PFSK-1 (cell line): Measurements from ENCODE around the gene ZNF740.

Experiments
- FOXP2 ChIP-seq: optimal IDR thresholded peaks from 2 replicates; pipeline ENCODE3; 2011; ENCODE audit warnings: borderline replicate concordance, control low read depth, inconsistent platforms; ENCODE audit not compliant: insufficient read depth; ENCODE audit errors: extremely low read length, extremely low read depth
- POLR2AphosphoS5 ChIP-seq: IDR thresholded peaks from 2 replicates; pipeline ENCODE4 v1.6.1; 2012; ENCODE audit warnings: low read depth, mild to moderate bottlenecking, control low read depth, low read length, moderate library complexity
- SIN3A ChIP-seq: IDR thresholded peaks from 2 replicates; pipeline ENCODE4 v1.6.1; 2012; ENCODE audit warnings: mild to moderate bottlenecking, low read length, moderate library complexity, borderline replicate concordance; ENCODE audit not compliant: insufficient read depth
- TAF1 ChIP-seq: IDR thresholded peaks from 2 replicates; pipeline ENCODE4 v1.6.1; 2012; ENCODE audit warnings: low read length, control low read depth, borderline replicate concordance; ENCODE audit not compliant: insufficient read depth
- TF ChIP-seq, protein P1 (sequence below), 2 experiments: IDR thresholded peaks; 2 replicates each; pipeline versions ENCODE4 v1.6.1 to v1.8.0; 2011 to 2012; ENCODE audit warnings: low read depth in 2 of 2, low read length in 2 of 2, control low read depth in 1 of 2, inconsistent platforms in 1 of 2, mild to moderate bottlenecking in 1 of 2, moderate library complexity in 1 of 2; ENCODE audit not compliant: insufficient read depth in 1 of 2

The ZNF740 gene

DNA sequence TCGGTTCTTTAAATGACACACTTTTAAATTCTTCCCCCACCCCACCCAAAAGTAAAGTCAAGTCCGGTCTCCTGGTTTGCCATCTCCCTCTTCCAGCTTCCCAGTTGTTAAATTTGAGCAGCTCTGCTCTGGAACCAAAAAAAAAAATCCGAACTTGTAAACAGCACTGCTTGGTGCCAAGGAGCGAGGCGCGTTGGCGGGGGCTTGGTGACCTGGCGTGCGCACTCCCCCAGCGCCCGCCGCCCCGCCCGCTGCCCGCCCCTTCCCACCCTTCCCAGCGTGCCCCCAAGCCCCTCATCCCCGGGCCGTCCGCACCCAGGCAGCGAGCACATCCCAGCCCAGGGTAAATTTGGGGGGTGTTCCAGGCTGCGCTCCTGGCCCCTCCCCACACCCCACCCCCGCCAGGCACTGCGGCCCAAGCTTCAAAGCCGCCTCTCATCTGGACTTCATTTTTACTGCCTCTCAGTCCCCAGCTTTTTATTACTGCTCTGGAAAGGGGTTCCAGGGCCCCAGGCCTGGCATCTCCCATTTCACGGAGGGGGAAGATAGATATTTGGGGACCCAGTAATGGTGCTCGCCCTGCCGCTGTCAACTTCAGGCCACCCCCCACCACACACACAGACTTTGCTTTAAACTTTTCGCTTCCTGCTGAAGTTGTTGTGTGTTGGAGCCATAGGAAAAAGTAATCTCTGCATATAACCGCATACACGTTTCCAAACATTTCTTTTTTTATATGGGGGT, 38.2 kb downstream of the ZNF740 start:
- no peak for TF ChIP-seq FOXP2
- no peak for TF ChIP-seq POLR2AphosphoS5
- TF ChIP-seq, protein P1, sequence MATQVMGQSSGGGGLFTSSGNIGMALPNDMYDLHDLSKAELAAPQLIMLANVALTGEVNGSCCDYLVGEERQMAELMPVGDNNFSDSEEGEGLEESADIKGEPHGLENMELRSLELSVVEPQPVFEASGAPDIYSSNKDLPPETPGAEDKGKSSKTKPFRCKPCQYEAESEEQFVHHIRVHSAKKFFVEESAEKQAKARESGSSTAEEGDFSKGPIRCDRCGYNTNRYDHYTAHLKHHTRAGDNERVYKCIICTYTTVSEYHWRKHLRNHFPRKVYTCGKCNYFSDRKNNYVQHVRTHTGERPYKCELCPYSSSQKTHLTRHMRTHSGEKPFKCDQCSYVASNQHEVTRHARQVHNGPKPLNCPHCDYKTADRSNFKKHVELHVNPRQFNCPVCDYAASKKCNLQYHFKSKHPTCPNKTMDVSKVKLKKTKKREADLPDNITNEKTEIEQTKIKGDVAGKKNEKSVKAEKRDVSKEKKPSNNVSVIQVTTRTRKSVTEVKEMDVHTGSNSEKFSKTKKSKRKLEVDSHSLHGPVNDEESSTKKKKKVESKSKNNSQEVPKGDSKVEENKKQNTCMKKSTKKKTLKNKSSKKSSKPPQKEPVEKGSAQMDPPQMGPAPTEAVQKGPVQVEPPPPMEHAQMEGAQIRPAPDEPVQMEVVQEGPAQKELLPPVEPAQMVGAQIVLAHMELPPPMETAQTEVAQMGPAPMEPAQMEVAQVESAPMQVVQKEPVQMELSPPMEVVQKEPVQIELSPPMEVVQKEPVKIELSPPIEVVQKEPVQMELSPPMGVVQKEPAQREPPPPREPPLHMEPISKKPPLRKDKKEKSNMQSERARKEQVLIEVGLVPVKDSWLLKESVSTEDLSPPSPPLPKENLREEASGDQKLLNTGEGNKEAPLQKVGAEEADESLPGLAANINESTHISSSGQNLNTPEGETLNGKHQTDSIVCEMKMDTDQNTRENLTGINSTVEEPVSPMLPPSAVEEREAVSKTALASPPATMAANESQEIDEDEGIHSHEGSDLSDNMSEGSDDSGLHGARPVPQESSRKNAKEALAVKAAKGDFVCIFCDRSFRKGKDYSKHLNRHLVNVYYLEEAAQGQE (IDR thresholded peaks at IDR 0.05; ENCODE audit: insufficient read depth in 1 of 2, low read depth in 2 of 2, low read length in 2 of 2), result no peak
- no peak for TF ChIP-seq TAF1
- no peak for TF ChIP-seq SIN3A

DNA sequence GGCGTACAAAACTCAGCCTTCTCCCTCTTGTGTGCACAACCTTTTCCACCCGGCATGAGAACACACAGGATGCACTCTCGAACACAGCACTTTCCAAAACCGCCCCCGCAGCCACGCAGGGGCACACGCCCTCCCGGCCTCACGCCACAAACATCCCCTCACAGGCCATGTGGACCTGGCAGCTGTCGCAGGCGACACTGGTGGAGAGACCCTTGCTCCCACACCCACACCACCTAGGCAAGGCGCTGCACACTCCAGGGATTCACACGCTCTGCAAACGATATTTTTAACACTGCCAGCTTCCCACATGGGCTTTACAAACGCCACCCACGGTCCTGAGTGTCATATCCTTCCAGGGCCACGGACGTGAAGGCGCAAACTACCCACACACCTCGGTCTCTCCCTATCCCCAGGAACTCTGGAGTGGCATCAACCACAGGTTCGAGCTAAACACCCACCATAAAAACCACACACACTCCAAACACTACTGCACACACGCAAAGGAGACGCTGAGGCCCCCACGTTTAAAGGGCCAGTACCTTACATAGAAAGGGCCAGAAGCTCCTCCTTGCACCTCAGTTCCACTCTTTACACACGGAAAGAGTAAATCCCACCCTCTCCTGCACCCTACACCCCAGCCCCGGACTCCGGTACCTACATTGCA, 38.9 kb downstream of the ZNF740 start:
- TF ChIP-seq, protein P1 (IDR thresholded peaks at IDR 0.05; ENCODE audit: insufficient read depth in 1 of 2, low read depth in 2 of 2, low read length in 2 of 2), result no peak
- TF ChIP-seq SIN3A, result peak; percentile 70; the same call in 1 of the 2 replicates
- TF ChIP-seq TAF1, result no peak
- TF ChIP-seq POLR2AphosphoS5, result no peak
- no peak for TF ChIP-seq FOXP2

DNA sequence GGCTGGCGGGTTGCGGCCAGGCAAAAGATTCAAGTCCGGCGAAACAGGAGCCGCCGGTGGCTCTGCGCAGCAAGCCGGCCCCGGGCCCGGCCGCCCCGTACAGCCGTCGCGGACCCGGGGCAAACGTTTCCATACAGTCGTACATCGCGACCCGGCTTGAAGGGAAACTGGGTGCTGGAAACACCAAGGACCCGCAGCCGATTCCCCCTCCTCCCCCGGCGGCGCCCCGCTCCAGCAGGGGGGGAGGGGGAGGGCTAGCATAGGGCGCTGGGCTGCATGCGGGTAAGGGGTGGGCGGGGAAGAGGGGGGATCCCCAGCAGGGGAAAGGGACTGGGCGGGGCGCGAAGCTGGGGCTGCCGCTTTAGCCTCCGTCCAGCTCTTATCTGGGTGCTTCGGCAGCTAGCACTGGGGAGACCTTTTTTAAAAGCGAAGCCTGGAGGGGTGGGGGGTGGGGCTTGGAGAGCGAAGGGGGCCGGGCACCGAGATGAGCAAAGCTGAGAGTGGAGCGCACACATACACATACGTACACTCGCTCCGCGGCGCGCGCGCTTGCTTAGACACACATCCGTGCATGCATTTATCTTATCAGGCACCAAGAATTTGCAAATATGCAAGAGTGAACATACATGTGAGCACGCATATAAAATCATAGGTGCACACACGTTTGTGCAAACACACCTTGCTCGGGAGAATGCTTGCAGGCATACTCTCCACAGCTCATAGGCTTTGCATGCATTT, 39.6 kb downstream of the ZNF740 start:
- TF ChIP-seq FOXP2 (no peak), TAF1 (0 out of 2 replicates have a peak, but pooled peaks have one; percentile 11), SIN3A (peak; percentile 35; the same call in 1 of the 2 replicates), POLR2AphosphoS5 (no peak)
- TF ChIP-seq, protein P1 (IDR thresholded peaks at IDR 0.05; ENCODE audit: insufficient read depth in 1 of 2, low read depth in 2 of 2, low read length in 2 of 2), result no peak

DNA sequence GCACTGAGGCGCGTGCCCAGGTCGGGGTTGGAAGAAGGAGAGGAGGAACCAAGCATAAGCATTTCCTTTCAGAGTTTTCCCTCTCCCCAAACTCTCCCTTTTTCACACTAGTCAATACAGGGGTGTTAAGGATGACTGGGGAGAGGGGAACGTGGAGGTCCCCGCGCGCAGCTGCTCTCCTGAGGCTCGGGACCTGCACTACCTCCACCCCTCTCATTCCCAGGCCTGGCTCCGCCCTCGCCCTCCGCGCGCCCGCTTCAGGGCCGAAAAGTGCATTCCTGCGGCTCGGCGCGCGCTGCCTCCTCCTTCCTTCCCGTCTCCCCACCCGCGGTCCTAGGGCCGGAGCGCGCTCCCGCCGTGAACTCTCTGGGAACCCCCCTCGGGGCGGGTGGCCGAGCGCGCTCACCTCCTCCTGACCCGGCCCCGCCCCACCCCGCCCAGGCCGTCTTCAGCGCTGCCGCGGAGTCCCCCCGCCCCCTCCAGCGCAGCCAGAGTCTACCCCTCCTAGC, 40.2 kb downstream of the ZNF740 start:
- TF ChIP-seq POLR2AphosphoS5 (peak; percentile 65; the same call in 1 of the 2 replicates), SIN3A (no peak), TAF1 (peak; percentile 14; the same call in 1 of the 2 replicates), FOXP2 (peak; percentile 17)
- TF ChIP-seq, protein P1 (IDR thresholded peaks at IDR 0.05; ENCODE audit: insufficient read depth in 1 of 2, low read depth in 2 of 2, low read length in 2 of 2), result no peak
